ENCODE results near the gene ADGRD1. TPM values are rescaled to one million over a fixed set of nuclear protein-coding genes. Genes with fewer than 3 reads are reported as not detected.

The ADGRD1 gene
- total and polyA plus RNA-seq, 12 donors, result 0.87 to 6.0 (median 1.6) TPM

DNA sequence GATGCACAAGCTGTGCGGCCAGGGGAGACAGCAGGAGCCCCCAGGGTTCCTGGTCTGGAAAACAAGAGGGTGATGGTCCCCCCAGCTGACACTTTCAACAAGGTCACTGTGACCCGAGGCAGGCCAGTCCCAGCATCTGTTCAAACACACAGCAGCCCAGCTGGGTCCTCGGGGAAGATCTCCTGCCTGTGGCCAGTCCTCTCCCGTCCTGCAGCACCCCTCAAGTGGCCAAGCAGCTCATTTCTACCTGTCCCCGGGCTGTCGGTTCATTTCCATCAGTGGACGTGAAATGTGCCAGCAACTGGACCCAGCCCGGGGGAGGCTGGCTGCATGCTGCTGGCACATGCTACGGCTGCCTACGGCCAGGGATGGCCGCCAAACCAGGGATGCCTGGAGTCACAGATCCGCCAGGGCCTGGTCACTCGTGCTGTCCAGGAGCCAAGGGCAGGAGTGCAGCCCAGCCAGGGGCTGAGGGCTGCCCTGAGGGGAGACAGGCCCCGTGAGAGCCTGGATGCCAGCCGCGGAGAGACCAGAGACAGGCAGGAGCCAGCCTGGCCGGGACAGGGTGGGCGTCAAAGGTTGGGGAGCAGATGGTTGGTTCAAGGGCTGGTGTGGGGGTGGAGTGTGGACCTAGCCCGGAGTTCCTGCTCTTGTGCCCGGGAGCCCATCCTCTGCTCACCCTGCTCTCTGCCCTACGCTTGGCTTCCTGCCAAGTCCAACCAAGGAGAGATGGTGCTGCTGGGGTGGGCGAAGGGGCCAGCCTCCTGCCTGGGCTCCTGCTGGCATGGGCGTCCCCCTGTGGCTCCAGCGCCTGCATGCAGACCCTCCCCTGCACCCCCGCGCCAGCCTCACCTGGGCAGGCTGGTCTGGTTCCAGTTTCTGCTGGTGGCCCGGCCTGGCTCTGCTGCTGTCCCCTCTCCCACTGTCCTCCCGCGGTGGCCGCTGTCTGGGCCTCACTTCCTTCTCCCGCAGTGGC is 143.8 kb downstream of the ADGRD1 start:
- no peaks in the 10 kb centered on the region for H3K27me3 ChIP-seq
- no peak overlapping the region for H3K4me3 ChIP-seq
- intact Hi-C loops (cut with DNase I), result no loop called here
- DNase-seq, result peak in 1 of 7 donors; percentile 7
- H3K27ac ChIP-seq, result no peak overlapping the region
- no peaks in the 10 kb centered on the region for H3K9me3 ChIP-seq (replicated peaks in 1 of 3)
- no peaks in the 10 kb centered on the region for H3K4me1 ChIP-seq (replicated peaks in 1 of 2)
- 69 to 75% (median 73%) methylated on average over 8 to 31 of the region's 31 CpGs for WGBS, 4 donors
- H3K36me3 ChIP-seq (replicated peaks in 1 of 2), result no peaks in the 10 kb centered on the region
- TF ChIP-seq CTCF (IDR thresholded peaks at IDR 0.05), result no peak
- no peak for TF ChIP-seq POLR2A (IDR thresholded peaks at IDR 0.05)

- TF ChIP-seq CTCF (IDR thresholded peaks at IDR 0.05), result no peak
- TF ChIP-seq POLR2A (IDR thresholded peaks at IDR 0.05), result no peak
- peak in 1 of 7 donors; percentile 4 for DNase-seq
- no peak overlapping the region for H3K27ac ChIP-seq
- H3K4me1 ChIP-seq (replicated peaks in 1 of 2), result no peaks in the 10 kb centered on the region
- H3K36me3 ChIP-seq (replicated peaks in 1 of 2), result no peaks in the 10 kb centered on the region
- 81 to 90% (median 85%) methylated on average over 17 to 19 of the region's 19 CpGs for WGBS, 4 donors
- H3K9me3 ChIP-seq (replicated peaks in 1 of 3), result no peaks in the 10 kb centered on the region
- intact Hi-C loops (cut with DNase I), result no loop called here
- no peaks in the 10 kb centered on the region for H3K27me3 ChIP-seq
- H3K4me3 ChIP-seq, result no peak overlapping the region
These were observed 144.7 kb downstream of the ADGRD1 start for GRCh38 chr12:131098178-131098981.

GRCh38 chr12:131100031-131100674 is 146.4 kb downstream of the ADGRD1 start:
- H3K27ac ChIP-seq, result no peak overlapping the region
- H3K9me3 ChIP-seq (replicated peaks in 1 of 3), result no peaks in the 10 kb centered on the region
- intact Hi-C loops (cut with DNase I), result loop anchor here in 1 of 2 donors (5.0 kb wide), 1 partner anchor 732 kb away; no protein-coding TSS in a partner anchor
- WGBS, 4 donors, result 81 to 90% (median 87%) methylated on average over 5 of the region's 5 CpGs
- peaks cover 0 to 3% of the 10 kb centered on the region in 2 donors for H3K4me1 ChIP-seq (replicated peaks in 1 of 2)
- DNase-seq, result peak in 1 of 7 donors; percentile 3
- H3K27me3 ChIP-seq, result no peaks in the 10 kb centered on the region
- no peak overlapping the region for H3K4me3 ChIP-seq
- H3K36me3 ChIP-seq (replicated peaks in 1 of 2), result no peaks in the 10 kb centered on the region
- TF ChIP-seq CTCF (IDR thresholded peaks at IDR 0.05), result no peak
- TF ChIP-seq POLR2A (IDR thresholded peaks at IDR 0.05), result no peak
